ENCODE measurements around the gene ST7. TPM values are rescaled to one million over a fixed set of nuclear protein-coding genes. Genes with fewer than 3 reads are reported as not detected.

Gene ST7
- total RNA-seq, 1 experiment from 2014 or later = 12.4 TPM

GRCh38 chr7:116940689-116941370 lies 12.5 kb upstream of the ST7 start:
- no peak for DNase-seq (ENCODE audit: low spot score)
- Mint-ChIP-seq H3K36me3 (no peaks in the 10 kb centered on the region), H3K4me3 (no peak overlapping the region), H3K27me3 (ENCODE audit: low read depth) (no peaks in the 10 kb centered on the region; the same call in 1 of the 2 replicates), H3K27ac (no peak overlapping the region), H3K4me1 (0 out of 2 replicates have a peak, but pooled peaks cover 3% of the 10 kb centered on the region), H3K9me3 (no peaks in the 10 kb centered on the region)
- ChIA-PET CTCF (interaction anchor here (0.8 to 2.6 kb wide), 2 partner anchors 8 to 10 kb away, joined by 3 to 11 read pairs; no protein-coding TSS in a partner anchor), POLR2A (no interaction called here)
- ATAC-seq = no peak
- TF ChIP-seq SP1 (CRISPR knock-in tag; conservative IDR thresholded peaks at IDR 0.05) (no peak), ETV6 (CRISPR knock-in tag; IDR thresholded peaks at IDR 0.05) (no peak), ZNF671 (CRISPR knock-in tag; IDR thresholded peaks at IDR 0.05) (no peak), TCF7 (CRISPR knock-in tag; IDR thresholded peaks at IDR 0.05; ENCODE audit: low read depth) (no peak), HMGXB4 (CRISPR knock-in tag; IDR thresholded peaks at IDR 0.05) (no peak), TEAD4 (CRISPR knock-in tag; IDR thresholded peaks at IDR 0.05) (no peak), JUN (CRISPR knock-in tag; IDR thresholded peaks at IDR 0.05) (no peak), RELA (CRISPR knock-in tag; IDR thresholded peaks at IDR 0.05; ENCODE audit: borderline replicate concordance) (no peak), ARID4B (CRISPR knock-in tag; IDR thresholded peaks at IDR 0.05; ENCODE audit: borderline replicate concordance) (no peak), NFE2L1 (CRISPR knock-in tag; IDR thresholded peaks at IDR 0.05) (no peak)

- Mint-ChIP-seq H3K4me1 (0 out of 2 replicates have a peak, but pooled peaks cover 3% of the 10 kb centered on the region), H3K27ac (no peak overlapping the region), H3K4me3 (no peak overlapping the region), H3K27me3 (ENCODE audit: low read depth) (no peaks in the 10 kb centered on the region), H3K9me3 (no peaks in the 10 kb centered on the region), H3K36me3 (no peaks in the 10 kb centered on the region)
- DNase-seq (ENCODE audit: low spot score) = no peak
- ATAC-seq = no peak
- TF ChIP-seq NR3C1 (CRISPR knock-in tag; conservative IDR thresholded peaks at IDR 0.05; ENCODE audit: low read depth) (no peak), STAT6 (CRISPR knock-in tag; conservative IDR thresholded peaks at IDR 0.05; ENCODE audit: low read depth) (no peak), MYBL2 (CRISPR knock-in tag; IDR thresholded peaks at IDR 0.05) (no peak), CBFB (CRISPR knock-in tag; IDR thresholded peaks at IDR 0.05; ENCODE audit: low read depth) (no peak), MXD4 (CRISPR knock-in tag; IDR thresholded peaks at IDR 0.05; ENCODE audit: borderline replicate concordance) (no peak), TEAD4 (CRISPR knock-in tag; IDR thresholded peaks at IDR 0.05) (no peak), CTCF (IDR thresholded peaks at IDR 0.05) (no peak), ZNF416 (CRISPR knock-in tag; IDR thresholded peaks at IDR 0.05) (no peak), AFF4 (CRISPR knock-in tag; IDR thresholded peaks at IDR 0.05; ENCODE audit: borderline replicate concordance) (no peak)
- ChIA-PET CTCF (interaction anchor here (0.6 to 2.6 kb wide), 2 partner anchors 12 to 71 kb away, joined by 3 to 11 read pairs; no protein-coding TSS in a partner anchor), POLR2A (no interaction called here)
Observed at GRCh38 chr7:116942504-116942903, 10.8 kb upstream of the ST7 start.

All from WTC11 (cell line).